IgD-negative memory B cell (primary cell): Measurements from ENCODE around the gene KCNK2. TPM values are rescaled to one million over a fixed set of nuclear protein-coding genes. Genes with fewer than 3 reads are reported as not detected.
A peak's percentile ranks its signal among the peaks of the same experiment; 100 is the strongest.

Experiments
- H3K27ac Mint-ChIP-seq, 3 donors: one replicate each; pipeline ENCODE4 v1.8.0; 2020 to 2022; ENCODE audit warnings: mild to moderate bottlenecking in 3 of 3, mixed read lengths in 3 of 3, moderate library complexity in 1 of 3
- H3K27me3 Mint-ChIP-seq: one replicate; pipeline ENCODE4 v1.8.0; 2021; ENCODE audit warnings: mixed read lengths
- H3K36me3 Mint-ChIP-seq: one replicate; pipeline ENCODE4 v1.8.0; 2020; ENCODE audit warnings: mild to moderate bottlenecking, mixed read lengths
- H3K4me1 Mint-ChIP-seq, 3 donors: one replicate each; pipeline ENCODE4 v1.8.0; 2020 to 2022; ENCODE audit warnings: mixed read lengths in 3 of 3, mild to moderate bottlenecking in 1 of 3
- H3K4me3 Mint-ChIP-seq, 4 donors: one replicate each; pipeline ENCODE4 v1.8.0; 2020 to 2022; ENCODE audit warnings: mild to moderate bottlenecking in 4 of 4, mixed read lengths in 4 of 4, moderate library complexity in 3 of 4
- H3K9me3 Mint-ChIP-seq, 3 donors: one replicate each; pipeline ENCODE4 v1.8.0; 2020 to 2021; ENCODE audit warnings: mixed read lengths in 3 of 3, mild to moderate bottlenecking in 1 of 3
- polyA plus RNA-seq: library from polyadenylated mRNA; unstranded; fragments of 300-500 nt; fragmentation: Illumina TruSeq; gene quantifications from one replicate; pipeline ENCODE4 v1.2.3, GENCODE V29; 2021

KCNK2 gene
- polyA plus RNA-seq: not detected

GRCh38 chr1:215082532-215083382 is at the start of gene KCNK2:
Gene KCNK2 (plus strand): TSS chr1:215082737. CDS start chr1:215083386, 649 bp downstream.
- Mint-ChIP-seq H3K27me3 (peaks cover 12% of the 10 kb centered on the region), H3K27ac (no peak within 1 kb of the TSS), H3K36me3 (no peaks in the 10 kb centered on the region), H3K4me1 (peaks cover 0 to 4% (median 0%) of the 10 kb centered on the region in 3 donors), H3K4me3 (peak within 1 kb of the TSS in 1 of 4 donors; percentile 9), H3K9me3 (peaks cover 0 to 5% (median 0%) of the 10 kb centered on the region in 3 donors)

- Mint-ChIP-seq H3K27me3 (peaks cover 1% of the 10 kb centered on the region), H3K36me3 (no peaks in the 10 kb centered on the region), H3K9me3 (peaks cover 0 to 2% (median 0%) of the 10 kb centered on the region in 3 donors), H3K4me3 (no peak overlapping the region), H3K27ac (no peak overlapping the region), H3K4me1 (no peaks in the 10 kb centered on the region)
Observed at GRCh38 chr1:215032911-215033526, 49.5 kb upstream of the KCNK2 start.

- Mint-ChIP-seq H3K9me3 (peaks cover 0 to 4% (median 2%) of the 10 kb centered on the region in 3 donors), H3K36me3 (no peaks in the 10 kb centered on the region), H3K27me3 (no peaks in the 10 kb centered on the region), H3K27ac (no peak overlapping the region), H3K4me1 (no peaks in the 10 kb centered on the region), H3K4me3 (no peak overlapping the region)
Observed at GRCh38 chr1:215040190-215040589, 42.3 kb upstream of the KCNK2 start.

- H3K27ac Mint-ChIP-seq: no peak overlapping the region
- no peaks in the 10 kb centered on the region for H3K4me1 Mint-ChIP-seq
- no peaks in the 10 kb centered on the region for H3K27me3 Mint-ChIP-seq
- no peaks in the 10 kb centered on the region for H3K36me3 Mint-ChIP-seq
- peaks cover 0 to 4% (median 0%) of the 10 kb centered on the region in 3 donors for H3K9me3 Mint-ChIP-seq
- H3K4me3 Mint-ChIP-seq: no peak overlapping the region
Observed at GRCh38 chr1:215043401-215043800, 39.1 kb upstream of the KCNK2 start.

- H3K4me3 Mint-ChIP-seq: no peak overlapping the region
- no peaks in the 10 kb centered on the region for H3K27me3 Mint-ChIP-seq
- no peaks in the 10 kb centered on the region for H3K4me1 Mint-ChIP-seq
- H3K36me3 Mint-ChIP-seq: no peaks in the 10 kb centered on the region
- H3K27ac Mint-ChIP-seq: no peak overlapping the region
- peaks cover 0 to 4% (median 0%) of the 10 kb centered on the region in 3 donors for H3K9me3 Mint-ChIP-seq
Observed at GRCh38 chr1:215044151-215044550, 38.4 kb upstream of the KCNK2 start.

GRCh38 chr1:215045698-215046308 is 36.7 kb upstream of the KCNK2 start:
- no peak overlapping the region for H3K27ac Mint-ChIP-seq
- peaks cover 0 to 4% (median 0%) of the 10 kb centered on the region in 3 donors for H3K9me3 Mint-ChIP-seq
- H3K27me3 Mint-ChIP-seq: no peaks in the 10 kb centered on the region
- no peaks in the 10 kb centered on the region for H3K36me3 Mint-ChIP-seq
- no peaks in the 10 kb centered on the region for H3K4me1 Mint-ChIP-seq
- H3K4me3 Mint-ChIP-seq: no peak overlapping the region

- Mint-ChIP-seq H3K4me3 (no peak overlapping the region), H3K36me3 (no peaks in the 10 kb centered on the region), H3K9me3 (peaks cover 0 to 2% (median 0%) of the 10 kb centered on the region in 3 donors), H3K27ac (no peak overlapping the region), H3K4me1 (no peaks in the 10 kb centered on the region), H3K27me3 (no peaks in the 10 kb centered on the region)
Observed at GRCh38 chr1:215052256-215053015, 30.1 kb upstream of the KCNK2 start.

- no peak overlapping the region for H3K4me3 Mint-ChIP-seq
- H3K36me3 Mint-ChIP-seq: no peaks in the 10 kb centered on the region
- H3K27ac Mint-ChIP-seq: no peak overlapping the region
- peaks cover 0 to 2% (median 0%) of the 10 kb centered on the region in 3 donors for H3K9me3 Mint-ChIP-seq
- H3K4me1 Mint-ChIP-seq: no peaks in the 10 kb centered on the region
- no peaks in the 10 kb centered on the region for H3K27me3 Mint-ChIP-seq
Observed at GRCh38 chr1:215054266-215054665, 28.3 kb upstream of the KCNK2 start.

GRCh38 chr1:215055281-215055935 is 27.1 kb upstream of the KCNK2 start:
- Mint-ChIP-seq H3K4me1 (no peaks in the 10 kb centered on the region), H3K4me3 (no peak overlapping the region), H3K9me3 (peaks cover 0 to 2% (median 0%) of the 10 kb centered on the region in 3 donors), H3K36me3 (no peaks in the 10 kb centered on the region), H3K27me3 (no peaks in the 10 kb centered on the region), H3K27ac (no peak overlapping the region)

- Mint-ChIP-seq H3K9me3 (peaks cover 0 to 2% (median 0%) of the 10 kb centered on the region in 3 donors), H3K27ac (no peak overlapping the region), H3K36me3 (no peaks in the 10 kb centered on the region), H3K4me1 (no peaks in the 10 kb centered on the region), H3K4me3 (no peak overlapping the region), H3K27me3 (no peaks in the 10 kb centered on the region)
Observed at GRCh38 chr1:215056584-215056983, 26.0 kb upstream of the KCNK2 start.

GRCh38 chr1:215059947-215060346 is 22.6 kb upstream of the KCNK2 start:
- H3K4me1 Mint-ChIP-seq: no peaks in the 10 kb centered on the region
- H3K27me3 Mint-ChIP-seq: no peaks in the 10 kb centered on the region
- no peak overlapping the region for H3K27ac Mint-ChIP-seq
- no peak overlapping the region for H3K4me3 Mint-ChIP-seq
- peaks cover 0 to 2% (median 0%) of the 10 kb centered on the region in 3 donors for H3K9me3 Mint-ChIP-seq
- peaks cover 2% of the 10 kb centered on the region for H3K36me3 Mint-ChIP-seq

GRCh38 chr1:215064327-215064726 is 18.2 kb upstream of the KCNK2 start:
- Mint-ChIP-seq H3K27ac (no peak overlapping the region), H3K4me3 (no peak overlapping the region), H3K9me3 (no peaks in the 10 kb centered on the region), H3K4me1 (peaks cover 0 to 1% (median 0%) of the 10 kb centered on the region in 3 donors), H3K27me3 (no peaks in the 10 kb centered on the region), H3K36me3 (peaks cover 2% of the 10 kb centered on the region)

- Mint-ChIP-seq H3K9me3 (peaks cover 0 to 6% (median 5%) of the 10 kb centered on the region in 3 donors), H3K27me3 (peaks cover 2% of the 10 kb centered on the region), H3K4me3 (no peak overlapping the region), H3K27ac (no peak overlapping the region), H3K4me1 (no peaks in the 10 kb centered on the region), H3K36me3 (no peaks in the 10 kb centered on the region)
Observed at GRCh38 chr1:215071078-215071477, 11.5 kb upstream of the KCNK2 start.

- Mint-ChIP-seq H3K27ac (no peak overlapping the region), H3K27me3 (peaks cover 6% of the 10 kb centered on the region), H3K36me3 (no peaks in the 10 kb centered on the region), H3K9me3 (peaks cover 3 to 5% (median 5%) of the 10 kb centered on the region in 3 donors), H3K4me1 (peaks cover 0 to 4% (median 0%) of the 10 kb centered on the region in 3 donors), H3K4me3 (no peak overlapping the region)
Observed at GRCh38 chr1:215076322-215076721, 6.2 kb upstream of the KCNK2 start.
